SK-N-SH (cell line): ENCODE measurements around the gene KRT85. TPM values are rescaled to one million over a fixed set of nuclear protein-coding genes. Genes with fewer than 3 reads are reported as not detected.

ENCODE experiments used
- CTCF ChIA-PET: fragments of 300-600, 350-600 bp; formaldehyde crosslinking; extraction: SDS; loops from one replicate; lab custom pipeline; 2021; lab: Yijun Ruan, JAX
- POLR2A ChIA-PET: fragments of 350-600 bp; sonication (Branson Sonifier 250); formaldehyde crosslinking; extraction: SDS; loops from one replicate; lab custom pipeline; 2020; ENCODE audit warnings: antibody characterized with exemption, inconsistent platforms; lab: Yijun Ruan, JAX
- DNase-seq: peaks from one replicate; pipeline ENCODE4 v3.0.0; 2012
- H2AFZ ChIP-seq: fragments of 200-600 bp; sonication (generic); 2 replicates; pipeline ENCODE4 v1.8.1; 2016; ENCODE audit warnings: antibody characterized with exemption, mild to moderate bottlenecking, low read depth
- H3F3A ChIP-seq: fragments of 200-600 bp; sonication (generic); replicated peaks from 2 replicates; pipeline ENCODE3; 2016; ENCODE audit warnings: antibody characterized with exemption, mild to moderate bottlenecking; ENCODE audit not compliant: insufficient read depth
- H3K27ac ChIP-seq, 2 experiments: fragments of 200-500 bp in 1 of 2; fragments of 200-600 bp in 1 of 2; sonication (Bioruptor generic) in 1 of 2; sonication (generic), shearing (Covaris generic) in 1 of 2; 2 replicates each; pipeline versions ENCODE4 v1.5.1 to v1.6.1; 2014 to 2016; ENCODE audit warnings: low read depth in 2 of 2, inconsistent platforms in 1 of 2, low read length in 1 of 2, mild to moderate bottlenecking in 1 of 2, mixed read lengths in 1 of 2
- H3K27me3 ChIP-seq: fragments of 200-600 bp; sonication (generic), shearing (Covaris generic); 2 replicates; pipeline ENCODE4 v1.6.1; 2016; ENCODE audit warnings: mixed run types; ENCODE audit not compliant: insufficient read depth
- H3K36me3 ChIP-seq, 2 experiments: fragments of 200-500 bp in 1 of 2; fragments of 200-600 bp in 1 of 2; sonication (Bioruptor generic) in 1 of 2; sonication (generic) in 1 of 2; replicated peaks in 1 of 2; 2 replicates each; pipeline versions ENCODE3 to v1.5.1; 2014 to 2016; ENCODE audit warnings: low read length in 1 of 2, mild to moderate bottlenecking in 1 of 2; ENCODE audit not compliant: insufficient read depth in 2 of 2, control insufficient read depth in 1 of 2
- H3K4me1 ChIP-seq, 2 experiments: fragments of 200-500 bp in 1 of 2; fragments of 200-600 bp in 1 of 2; sonication (Bioruptor generic) in 1 of 2; sonication (generic), shearing (Covaris generic) in 1 of 2; 2 replicates each; pipeline versions ENCODE4 v1.5.1 to v1.6.1; 2014 to 2016; ENCODE audit warnings: low read depth in 1 of 2, low read length in 1 of 2, mixed run types in 1 of 2; ENCODE audit not compliant: insufficient read depth in 2 of 2, control insufficient read depth in 1 of 2
- H3K4me2 ChIP-seq: fragments of 200-600 bp; sonication (generic), shearing (Covaris generic); 2 replicates; pipeline ENCODE4 v1.6.1; 2017; ENCODE audit warnings: mixed run types
- H3K4me3 ChIP-seq, 2 experiments: fragments of 200-500 bp in 1 of 2; fragments of 200-600 bp in 1 of 2; sonication (Bioruptor generic) in 1 of 2; sonication (generic), shearing (Covaris generic) in 1 of 2; 2 replicates each; pipeline versions ENCODE4 v1.5.1 to v1.8.1; 2014 to 2016; ENCODE audit warnings: low read depth in 2 of 2, inconsistent platforms in 1 of 2, low read length in 1 of 2, mild to moderate bottlenecking in 1 of 2, mixed read lengths in 1 of 2, moderate library complexity in 1 of 2
- H3K79me2 ChIP-seq: fragments of 200-600 bp; sonication (generic); 2 replicates; pipeline ENCODE4 v1.8.1; 2017; ENCODE audit warnings: mild to moderate bottlenecking; ENCODE audit not compliant: insufficient read depth
- H3K9ac ChIP-seq: fragments of 200-600 bp; sonication (generic); 2 replicates; pipeline ENCODE4 v1.6.1; 2017; ENCODE audit warnings: mixed run types
- H3K9me2 ChIP-seq: fragments of 200-600 bp; sonication (generic); 2 replicates; pipeline ENCODE4 v1.6.1; 2017; ENCODE audit warnings: mixed run types
- H3K9me3 ChIP-seq: fragments of 200-600 bp; sonication (generic); 2 replicates; pipeline ENCODE4 v1.6.1; 2017; ENCODE audit warnings: mixed run types, mild to moderate bottlenecking, moderate library complexity
- H4K20me1 ChIP-seq: fragments of 200-600 bp; sonication (generic); 2 replicates; pipeline ENCODE4 v1.6.1; 2017; ENCODE audit warnings: mild to moderate bottlenecking, mixed run types; ENCODE audit not compliant: insufficient read depth
- CHD2 ChIP-seq: fragments of 150-350 bp; IDR thresholded peaks from 2 replicates; pipeline ENCODE4 v1.6.1; 2018; ENCODE audit warnings: low read length; ENCODE audit not compliant: partially characterized antibody
- CTCF ChIP-seq: fragments of 200-600 bp; sonication (generic); IDR thresholded peaks from 2 replicates; pipeline ENCODE4 v1.6.1; 2017; ENCODE audit warnings: antibody characterized with exemption, mild to moderate bottlenecking, moderate library complexity
- ELF1 ChIP-seq: IDR thresholded peaks from 2 replicates; pipeline ENCODE4 v1.4.0; 2012
- FOXM1 ChIP-seq: IDR thresholded peaks from 2 replicates; pipeline ENCODE4 v1.4.0; 2012; ENCODE audit warnings: low read depth, mild to moderate bottlenecking
- GATA2 ChIP-seq: sonication (generic); formaldehyde crosslinking; IDR thresholded peaks from 2 replicates; pipeline ENCODE4 v1.5.0; 2020; ENCODE audit warnings: mild to moderate bottlenecking, missing genetic modification reagents
- IRF3 ChIP-seq: fragments of 150-350 bp; IDR thresholded peaks from 2 replicates; pipeline ENCODE4 v1.6.1; 2016; ENCODE audit warnings: mild to moderate bottlenecking, low read depth, low read length
- MAX ChIP-seq: IDR thresholded peaks from 2 replicates; pipeline ENCODE4 v1.4.0; 2012; ENCODE audit warnings: low read depth
- MXI1 ChIP-seq: IDR thresholded peaks from 2 replicates; pipeline ENCODE4 v1.6.1; 2012; ENCODE audit warnings: mild to moderate bottlenecking, low read depth, low read length, improper control_type of control experiment
- NRF1 ChIP-seq: IDR thresholded peaks from 2 replicates; pipeline ENCODE4 v1.6.1; 2012; ENCODE audit warnings: low read depth, mild to moderate bottlenecking, low read length
- TCF12 ChIP-seq: IDR thresholded peaks from 2 replicates; pipeline ENCODE4 v1.4.0; 2012
- USF1 ChIP-seq: IDR thresholded peaks from 2 replicates; pipeline ENCODE4 v1.4.0; 2012; ENCODE audit warnings: low read depth, borderline replicate concordance
- USF2 ChIP-seq: fragments of 150-350 bp; IDR thresholded peaks from 2 replicates; pipeline ENCODE4 v1.6.1; 2017; ENCODE audit warnings: antibody characterized with exemption, low read length, low read depth, borderline replicate concordance
- YY1 ChIP-seq: IDR thresholded peaks from 2 replicates; pipeline ENCODE4 v1.4.0; 2012; ENCODE audit warnings: low read depth, mild to moderate bottlenecking
- WGBS: methylation state at CpG from one replicate; pipeline ENCODE4 v1.1.6; 2017; ENCODE audit warnings: low lambda C conversion rate; 5-methylcytosine and 5-hydroxymethylcytosine counted together
- polyA plus RNA-seq, 3 experiments: library from polyadenylated mRNA; depleted of rRNA; stranded (reverse); fragments of >200 nt; gene quantifications; 2 replicates each; pipeline ENCODE4 v1.2.3, GENCODE V29; 2012

KRT85 gene
- polyA plus RNA-seq, 1 of the 3 experiments (the other 2 are of a cell fraction) = not detected

GRCh38 chr12:52338241-52338960, 28.9 kb downstream of the KRT85 start:
- H4K20me1 ChIP-seq = no peaks in the 10 kb centered on the region
- 39% methylated on average over 10 of the region's 10 CpGs for WGBS
- peaks cover 32% of the 10 kb centered on the region for H3K27me3 ChIP-seq
- ChIA-PET POLR2A (no interaction called here), CTCF (interaction anchor here (1.3 to 4.4 kb wide), 5 partner anchors 10 to 215 kb away, joined by 3 to 19 read pairs (median 8); no protein-coding TSS in a partner anchor)
- H3K9me2 ChIP-seq = no peaks in the 10 kb centered on the region
- no peak overlapping the region for H3K4me2 ChIP-seq
- no peak overlapping the region for H3K9ac ChIP-seq
- no peaks in the 10 kb centered on the region for H3K79me2 ChIP-seq
- no peak overlapping the region for H3K4me3 ChIP-seq
- TF ChIP-seq MXI1 (no peak), FOXM1 (no peak), ELF1 (no peak), CHD2 (no peak), NRF1 (no peak), IRF3 (no peak), GATA2 (CRISPR knock-in tag) (no peak), USF1 (no peak), TCF12 (no peak), MAX (no peak), CTCF (no peak), USF2 (no peak), YY1 (no peak)
- H3K27ac ChIP-seq = no peak overlapping the region
- H3K4me1 ChIP-seq = peaks cover 0 to 9% of the 10 kb centered on the region in 2 experiments; a peak in 2 of 4 replicates
- no peak for DNase-seq
- no peak overlapping the region for H2AFZ ChIP-seq
- H3F3A ChIP-seq = peaks cover 7% of the 10 kb centered on the region
- no peaks in the 10 kb centered on the region for H3K36me3 ChIP-seq
- H3K9me3 ChIP-seq = 0 out of 2 replicates have a peak, but pooled peaks cover 8% of the 10 kb centered on the region
